IPS-15b (cell line): ENCODE data around the gene DNASE1L1.

Experiments
- H3K27me3 ChIP-seq: one replicate; pipeline ENCODE4 v1.6.1; 2013; ENCODE audit warnings: low read length; ENCODE audit not compliant: control insufficient read depth, insufficient read depth
- H3K36me3 ChIP-seq: one replicate; pipeline ENCODE4 v1.6.1; 2013; ENCODE audit warnings: low read length; ENCODE audit not compliant: control insufficient read depth, insufficient read depth
- H3K4me1 ChIP-seq: one replicate; pipeline ENCODE4 v1.6.1; 2013; ENCODE audit warnings: mild to moderate bottlenecking, low read length; ENCODE audit not compliant: control insufficient read depth, insufficient read depth
- H3K4me3 ChIP-seq: one replicate; pipeline ENCODE4 v1.5.1; 2013; ENCODE audit warnings: low read depth, low read length
- H3K9ac ChIP-seq: one replicate; pipeline ENCODE4 v1.6.1; 2013; ENCODE audit warnings: low read depth, mild to moderate bottlenecking, low read length
- H3K9me3 ChIP-seq: one replicate; pipeline ENCODE4 v1.6.1; 2013; ENCODE audit warnings: mild to moderate bottlenecking, low read length; ENCODE audit not compliant: control insufficient read depth, insufficient read depth

Gene DNASE1L1

GRCh38 chrX:154409222-154409871 lies at the start of gene DNASE1L1:
Gene DNASE1L1, minus strand, starts transcription at chrX:154409254. Its CDS starts 3,686 bp downstream, at chrX:154405568.
- H3K4me3 ChIP-seq: peak within 1 kb of the TSS; percentile 50
- no peaks in the 10 kb centered on the region for H3K4me1 ChIP-seq
- no peaks in the 10 kb centered on the region for H3K27me3 ChIP-seq
- H3K9me3 ChIP-seq: peaks cover 7% of the 10 kb centered on the region
- H3K36me3 ChIP-seq: no peaks in the 10 kb centered on the region
- H3K9ac ChIP-seq: no peak within 1 kb of the TSS

GRCh38 chrX:154458116-154458953 lies 49.3 kb upstream of the DNASE1L1 start, which contains the start of gene PLXNA3:
Gene PLXNA3, plus strand, starts transcription at chrX:154458281. Its CDS starts 1,903 bp downstream, at chrX:154460184.
- H3K36me3 ChIP-seq: peaks cover 21% of the 10 kb centered on the region
- H3K9me3 ChIP-seq: no peaks in the 10 kb centered on the region
- peaks cover 2% of the 10 kb centered on the region for H3K27me3 ChIP-seq
- no peak within 1 kb of the TSS for H3K9ac ChIP-seq
- no peaks in the 10 kb centered on the region for H3K4me1 ChIP-seq
- peak within 1 kb of the TSS; percentile 46 for H3K4me3 ChIP-seq

GRCh38 chrX:154457491-154458115 lies 48.5 kb upstream of the DNASE1L1 start:
- Histone ChIP-seq H3K9ac (no peak overlapping the region), H3K27me3 (peaks cover 2% of the 10 kb centered on the region), H3K36me3 (peaks cover 17% of the 10 kb centered on the region), H3K9me3 (no peaks in the 10 kb centered on the region), H3K4me3 (peak overlapping the region; percentile 30), H3K4me1 (no peaks in the 10 kb centered on the region)

- Histone ChIP-seq H3K4me1 (no peaks in the 10 kb centered on the region), H3K27me3 (peaks cover 2% of the 10 kb centered on the region), H3K9me3 (no peaks in the 10 kb centered on the region), H3K9ac (no peak overlapping the region), H3K36me3 (peaks cover 24% of the 10 kb centered on the region), H3K4me3 (no peak overlapping the region)
These were observed 43.8 kb upstream of the DNASE1L1 start for GRCh38 chrX:154452823-154453222.

GRCh38 chrX:154450312-154450711 lies 41.3 kb upstream of the DNASE1L1 start:
- no peak overlapping the region for H3K9ac ChIP-seq
- peaks cover 29% of the 10 kb centered on the region for H3K36me3 ChIP-seq
- no peaks in the 10 kb centered on the region for H3K27me3 ChIP-seq
- H3K4me3 ChIP-seq: no peak overlapping the region
- no peaks in the 10 kb centered on the region for H3K9me3 ChIP-seq
- H3K4me1 ChIP-seq: no peaks in the 10 kb centered on the region

GRCh38 chrX:154449618-154450017 lies 40.6 kb upstream of the DNASE1L1 start:
- Histone ChIP-seq H3K4me3 (no peak overlapping the region), H3K9me3 (no peaks in the 10 kb centered on the region), H3K27me3 (no peaks in the 10 kb centered on the region), H3K36me3 (peaks cover 32% of the 10 kb centered on the region), H3K4me1 (no peaks in the 10 kb centered on the region), H3K9ac (no peak overlapping the region)

GRCh38 chrX:154448484-154448883 lies 39.4 kb upstream of the DNASE1L1 start:
- Histone ChIP-seq H3K9me3 (no peaks in the 10 kb centered on the region), H3K27me3 (no peaks in the 10 kb centered on the region), H3K9ac (no peak overlapping the region), H3K4me1 (no peaks in the 10 kb centered on the region), H3K36me3 (peaks cover 32% of the 10 kb centered on the region), H3K4me3 (no peak overlapping the region)

- H3K27me3 ChIP-seq: no peaks in the 10 kb centered on the region
- peaks cover 45% of the 10 kb centered on the region for H3K36me3 ChIP-seq
- H3K4me3 ChIP-seq: no peak overlapping the region
- no peaks in the 10 kb centered on the region for H3K4me1 ChIP-seq
- no peaks in the 10 kb centered on the region for H3K9me3 ChIP-seq
- H3K9ac ChIP-seq: no peak overlapping the region
These were observed 37.4 kb upstream of the DNASE1L1 start for GRCh38 chrX:154446430-154446829.

- Histone ChIP-seq H3K4me3 (no peak overlapping the region), H3K9ac (no peak overlapping the region), H3K9me3 (no peaks in the 10 kb centered on the region), H3K4me1 (no peaks in the 10 kb centered on the region), H3K27me3 (no peaks in the 10 kb centered on the region), H3K36me3 (peaks cover 47% of the 10 kb centered on the region)
These were observed 36.7 kb upstream of the DNASE1L1 start for GRCh38 chrX:154445776-154446175.

GRCh38 chrX:154444755-154445246 lies 35.7 kb upstream of the DNASE1L1 start:
- no peaks in the 10 kb centered on the region for H3K27me3 ChIP-seq
- no peaks in the 10 kb centered on the region for H3K4me1 ChIP-seq
- peak overlapping the region; percentile 52 for H3K4me3 ChIP-seq
- H3K9ac ChIP-seq: no peak overlapping the region
- peaks cover 45% of the 10 kb centered on the region for H3K36me3 ChIP-seq
- H3K9me3 ChIP-seq: no peaks in the 10 kb centered on the region

- Histone ChIP-seq H3K9me3 (no peaks in the 10 kb centered on the region), H3K27me3 (no peaks in the 10 kb centered on the region), H3K4me1 (no peaks in the 10 kb centered on the region), H3K36me3 (peaks cover 47% of the 10 kb centered on the region), H3K4me3 (peak within 1 kb of the TSS; percentile 52), H3K9ac (no peak within 1 kb of the TSS)
These were observed 35.1 kb upstream of the DNASE1L1 start, which contains the start of gene FAM50A for GRCh38 chrX:154443992-154444754. Gene FAM50A, plus strand, starts transcription at chrX:154444141. Its CDS starts 95 bp downstream, at chrX:154444236.
